ENCODE measurements around the gene STIM2.
A peak's percentile ranks its signal among the peaks of the same experiment; 100 is the strongest.

The STIM2 gene

DNA sequence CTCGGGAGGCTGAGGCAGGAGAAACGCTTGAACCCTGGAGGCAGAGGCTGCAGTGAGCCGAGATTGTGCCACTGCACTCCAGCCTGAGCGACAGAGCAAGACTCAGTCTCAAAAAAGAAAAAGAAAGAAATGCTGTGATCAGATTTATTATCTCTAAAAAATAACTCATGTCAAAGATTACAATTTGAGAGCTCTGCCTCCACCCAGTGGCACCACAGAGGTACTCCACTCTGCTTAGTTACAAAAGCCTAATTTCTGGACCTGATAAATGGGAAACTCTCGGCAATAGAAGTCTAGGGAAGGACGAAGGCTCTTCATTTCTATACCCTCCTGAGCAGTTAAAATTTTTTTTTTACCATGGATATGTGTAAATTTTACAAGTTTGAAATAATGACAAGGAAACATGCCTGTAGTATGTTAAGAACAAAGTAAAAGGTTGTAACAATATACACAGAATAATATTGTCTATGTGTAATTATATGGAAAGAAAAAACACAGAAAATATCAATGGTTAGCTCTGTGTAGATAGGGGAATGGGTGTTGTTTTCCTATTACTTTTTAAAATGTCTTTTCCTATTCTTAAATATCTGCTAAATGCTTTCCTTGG lies 149.8 kb downstream of the STIM2 start:
- no peak overlapping the region for H3K4me3 ChIP-seq (replicated peaks in 1 of 2; ENCODE audit: low read depth in 2 of 2, low read length in 2 of 2)
- peak; percentile 82 to 84 for DNase-seq (ENCODE audit: low read depth in 2 of 2)
- TF ChIP-seq, protein P1, sequence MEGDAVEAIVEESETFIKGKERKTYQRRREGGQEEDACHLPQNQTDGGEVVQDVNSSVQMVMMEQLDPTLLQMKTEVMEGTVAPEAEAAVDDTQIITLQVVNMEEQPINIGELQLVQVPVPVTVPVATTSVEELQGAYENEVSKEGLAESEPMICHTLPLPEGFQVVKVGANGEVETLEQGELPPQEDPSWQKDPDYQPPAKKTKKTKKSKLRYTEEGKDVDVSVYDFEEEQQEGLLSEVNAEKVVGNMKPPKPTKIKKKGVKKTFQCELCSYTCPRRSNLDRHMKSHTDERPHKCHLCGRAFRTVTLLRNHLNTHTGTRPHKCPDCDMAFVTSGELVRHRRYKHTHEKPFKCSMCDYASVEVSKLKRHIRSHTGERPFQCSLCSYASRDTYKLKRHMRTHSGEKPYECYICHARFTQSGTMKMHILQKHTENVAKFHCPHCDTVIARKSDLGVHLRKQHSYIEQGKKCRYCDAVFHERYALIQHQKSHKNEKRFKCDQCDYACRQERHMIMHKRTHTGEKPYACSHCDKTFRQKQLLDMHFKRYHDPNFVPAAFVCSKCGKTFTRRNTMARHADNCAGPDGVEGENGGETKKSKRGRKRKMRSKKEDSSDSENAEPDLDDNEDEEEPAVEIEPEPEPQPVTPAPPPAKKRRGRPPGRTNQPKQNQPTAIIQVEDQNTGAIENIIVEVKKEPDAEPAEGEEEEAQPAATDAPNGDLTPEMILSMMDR (IDR thresholded peaks at IDR 0.05; ENCODE audit: low read depth, low read length) = peak; percentile 80

DNA sequence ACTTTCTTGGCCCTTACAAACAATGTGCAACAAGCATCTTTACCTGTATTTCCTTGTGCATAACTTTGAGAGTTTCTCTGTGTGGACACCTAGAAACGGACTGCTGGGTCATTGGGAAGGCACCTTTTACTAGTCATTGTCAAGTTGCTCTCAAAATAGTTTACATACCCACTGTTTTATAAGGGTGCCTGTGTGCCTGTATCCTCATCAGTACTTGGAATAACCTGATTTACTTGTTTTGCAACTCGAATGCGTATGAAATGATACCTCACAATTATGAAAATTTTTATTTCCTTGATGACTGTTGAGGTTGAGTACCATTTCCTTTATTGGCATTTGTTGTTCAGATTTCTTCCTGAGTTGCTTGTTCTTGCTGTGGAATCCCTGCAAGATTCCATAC lies 150.8 kb downstream of the STIM2 start:
- no peak overlapping the region for H3K4me3 ChIP-seq (replicated peaks in 1 of 2; ENCODE audit: low read depth in 2 of 2, low read length in 2 of 2)
- no peak for DNase-seq (ENCODE audit: low read depth in 2 of 2)
- TF ChIP-seq, protein P1 (IDR thresholded peaks at IDR 0.05; ENCODE audit: low read depth, low read length) = no peak

- no peak for DNase-seq (ENCODE audit: low read depth in 2 of 2)
- TF ChIP-seq, protein P1 (IDR thresholded peaks at IDR 0.05; ENCODE audit: low read depth, low read length) = no peak
Measured at GRCh38 chr4:27013012-27013411, 152.4 kb downstream of the STIM2 start.

DNA sequence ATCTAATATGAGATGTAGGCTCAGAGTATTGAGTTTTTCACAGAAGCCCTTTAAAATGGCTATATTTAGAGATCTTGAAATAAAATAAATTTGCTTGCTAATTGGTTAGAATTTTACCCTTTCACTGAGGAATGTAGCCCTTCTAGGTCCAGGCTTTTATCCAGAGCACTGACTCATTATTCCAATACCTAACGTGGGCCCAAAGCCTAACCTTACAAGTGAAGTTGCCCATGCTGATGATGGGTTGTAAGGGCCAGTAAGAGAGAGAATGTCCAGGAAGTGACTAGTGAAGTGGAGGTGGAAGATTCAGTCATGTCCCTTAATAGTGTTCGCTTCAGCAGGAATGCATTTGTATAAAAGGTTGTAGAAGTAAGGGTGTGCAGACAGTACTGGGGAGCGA lies 155.9 kb downstream of the STIM2 start:
- TF ChIP-seq, protein P1 (IDR thresholded peaks at IDR 0.05; ENCODE audit: low read depth, low read length) = no peak
- DNase-seq (ENCODE audit: low read depth in 2 of 2) = no peak
- H3K4me3 ChIP-seq (replicated peaks in 1 of 2; ENCODE audit: low read depth in 2 of 2, low read length in 2 of 2) = no peak overlapping the region

More at GRCh38 chr4:27013012-27013411, 152.4 kb downstream of the STIM2 start:
- H3K4me3 ChIP-seq (replicated peaks in 1 of 2; ENCODE audit: low read depth in 2 of 2, low read length in 2 of 2) = no peak overlapping the region

- H3K4me3 ChIP-seq (replicated peaks in 1 of 2; ENCODE audit: low read depth in 2 of 2, low read length in 2 of 2) = no peak overlapping the region
- DNase-seq (ENCODE audit: low read depth in 2 of 2) = no peak
- TF ChIP-seq, protein P1 (IDR thresholded peaks at IDR 0.05; ENCODE audit: low read depth, low read length) = no peak
Measured at GRCh38 chr4:27017623-27018022, 157.0 kb downstream of the STIM2 start.

DNA sequence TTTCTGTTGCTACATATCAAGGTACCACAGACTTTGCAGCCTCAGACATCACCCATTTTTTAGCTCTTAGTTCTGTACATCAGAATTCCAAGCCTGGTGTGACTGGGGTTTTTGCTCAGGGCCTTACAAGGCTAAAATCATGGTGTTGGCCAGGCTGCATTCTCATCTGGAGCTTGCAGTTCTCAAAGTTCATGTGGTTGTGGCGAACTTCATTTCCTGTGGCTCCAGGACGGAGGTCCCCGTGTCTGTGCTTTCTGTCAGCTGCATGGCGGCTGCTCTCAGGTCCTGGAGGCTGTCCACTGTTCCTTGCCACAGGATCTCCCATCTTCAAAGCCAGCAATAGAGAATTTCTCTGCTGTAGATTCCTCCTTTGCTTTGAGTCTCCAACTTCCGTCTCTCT lies 157.4 kb downstream of the STIM2 start:
- H3K4me3 ChIP-seq (replicated peaks in 1 of 2; ENCODE audit: low read depth in 2 of 2, low read length in 2 of 2) = no peak overlapping the region
- DNase-seq (ENCODE audit: low read depth in 2 of 2) = no peak
- TF ChIP-seq, protein P1 (IDR thresholded peaks at IDR 0.05; ENCODE audit: low read depth, low read length) = no peak

- no peak overlapping the region for H3K4me3 ChIP-seq (replicated peaks in 1 of 2; ENCODE audit: low read depth in 2 of 2, low read length in 2 of 2)
- TF ChIP-seq, protein P1 (IDR thresholded peaks at IDR 0.05; ENCODE audit: low read depth, low read length) = no peak
- DNase-seq (ENCODE audit: low read depth in 2 of 2) = no peak
Measured at GRCh38 chr4:27018910-27019309, 158.3 kb downstream of the STIM2 start.

Measured in cardiac fibroblast (primary cell).